ENCODE measurements around the gene DMBT1. TPM values are rescaled to one million over a fixed set of nuclear protein-coding genes. Genes with fewer than 3 reads are reported as not detected.

The DMBT1 gene
- total RNA-seq, 2 donors from 2014 or later = 33.6 to 165 TPM

GRCh38 chr10:122646511-122647382 lies 86.2 kb downstream of the DMBT1 start:
- H3K4me1 ChIP-seq = no peaks in the 10 kb centered on the region
- no peaks in the 10 kb centered on the region for H3K27me3 ChIP-seq
- intact Hi-C loops (cut with DNase I) = loop anchor here (5.0 kb wide), 1 partner anchor 56 kb away; no protein-coding TSS in a partner anchor
- DNase-seq = no peak
- no peaks in the 10 kb centered on the region for H3K9me3 ChIP-seq
- H3K9ac ChIP-seq (ENCODE audit: low read depth in 2 of 2, low read length in 2 of 2) = no peak overlapping the region
- H3K27ac ChIP-seq = no peak overlapping the region
- no peaks in the 10 kb centered on the region for H3K36me3 ChIP-seq
- TF ChIP-seq, protein P1, sequence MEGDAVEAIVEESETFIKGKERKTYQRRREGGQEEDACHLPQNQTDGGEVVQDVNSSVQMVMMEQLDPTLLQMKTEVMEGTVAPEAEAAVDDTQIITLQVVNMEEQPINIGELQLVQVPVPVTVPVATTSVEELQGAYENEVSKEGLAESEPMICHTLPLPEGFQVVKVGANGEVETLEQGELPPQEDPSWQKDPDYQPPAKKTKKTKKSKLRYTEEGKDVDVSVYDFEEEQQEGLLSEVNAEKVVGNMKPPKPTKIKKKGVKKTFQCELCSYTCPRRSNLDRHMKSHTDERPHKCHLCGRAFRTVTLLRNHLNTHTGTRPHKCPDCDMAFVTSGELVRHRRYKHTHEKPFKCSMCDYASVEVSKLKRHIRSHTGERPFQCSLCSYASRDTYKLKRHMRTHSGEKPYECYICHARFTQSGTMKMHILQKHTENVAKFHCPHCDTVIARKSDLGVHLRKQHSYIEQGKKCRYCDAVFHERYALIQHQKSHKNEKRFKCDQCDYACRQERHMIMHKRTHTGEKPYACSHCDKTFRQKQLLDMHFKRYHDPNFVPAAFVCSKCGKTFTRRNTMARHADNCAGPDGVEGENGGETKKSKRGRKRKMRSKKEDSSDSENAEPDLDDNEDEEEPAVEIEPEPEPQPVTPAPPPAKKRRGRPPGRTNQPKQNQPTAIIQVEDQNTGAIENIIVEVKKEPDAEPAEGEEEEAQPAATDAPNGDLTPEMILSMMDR (IDR thresholded peaks at IDR 0.05) = no peak
- H3K4me3 ChIP-seq = no peak overlapping the region

DNA sequence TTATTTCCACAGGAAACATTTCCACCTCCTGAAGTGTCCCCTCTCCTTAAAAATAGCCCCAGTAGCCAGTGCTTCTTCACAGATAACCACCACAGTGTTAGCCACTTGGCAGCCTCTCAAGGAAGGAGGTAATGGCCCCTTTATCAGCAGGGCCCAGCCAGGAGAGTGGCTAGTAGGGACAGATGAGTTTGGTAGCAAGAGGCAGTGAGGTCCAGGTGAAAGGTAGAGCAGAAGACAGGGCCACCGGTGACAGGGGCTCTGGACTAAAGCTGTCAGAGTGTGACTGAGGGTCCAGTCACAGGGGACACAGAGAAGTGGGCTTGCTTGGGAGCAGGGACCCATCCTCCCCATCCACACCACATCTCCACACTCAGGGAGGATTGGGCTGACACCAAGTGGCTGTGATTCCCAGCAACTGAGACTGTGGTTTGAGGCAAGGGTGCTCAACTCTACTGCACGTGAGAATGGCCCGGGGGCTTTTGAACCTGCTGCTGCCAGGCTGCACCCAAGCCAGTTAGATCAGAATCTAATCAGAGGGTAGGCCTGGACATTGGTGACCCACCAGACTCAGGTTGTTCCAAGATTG lies 86.9 kb downstream of the DMBT1 start:
- Histone ChIP-seq H3K9me3 (no peaks in the 10 kb centered on the region), H3K27me3 (no peaks in the 10 kb centered on the region), H3K27ac (no peak overlapping the region), H3K36me3 (no peaks in the 10 kb centered on the region), H3K9ac (ENCODE audit: low read depth in 2 of 2, low read length in 2 of 2) (no peak overlapping the region), H3K4me3 (no peak overlapping the region), H3K4me1 (no peaks in the 10 kb centered on the region)
- TF ChIP-seq, protein P1 (IDR thresholded peaks at IDR 0.05) = no peak
- no peak for DNase-seq
- intact Hi-C loops (cut with DNase I) = loop anchor here (5.0 kb wide), 1 partner anchor 55 kb away; no protein-coding TSS in a partner anchor

DNA sequence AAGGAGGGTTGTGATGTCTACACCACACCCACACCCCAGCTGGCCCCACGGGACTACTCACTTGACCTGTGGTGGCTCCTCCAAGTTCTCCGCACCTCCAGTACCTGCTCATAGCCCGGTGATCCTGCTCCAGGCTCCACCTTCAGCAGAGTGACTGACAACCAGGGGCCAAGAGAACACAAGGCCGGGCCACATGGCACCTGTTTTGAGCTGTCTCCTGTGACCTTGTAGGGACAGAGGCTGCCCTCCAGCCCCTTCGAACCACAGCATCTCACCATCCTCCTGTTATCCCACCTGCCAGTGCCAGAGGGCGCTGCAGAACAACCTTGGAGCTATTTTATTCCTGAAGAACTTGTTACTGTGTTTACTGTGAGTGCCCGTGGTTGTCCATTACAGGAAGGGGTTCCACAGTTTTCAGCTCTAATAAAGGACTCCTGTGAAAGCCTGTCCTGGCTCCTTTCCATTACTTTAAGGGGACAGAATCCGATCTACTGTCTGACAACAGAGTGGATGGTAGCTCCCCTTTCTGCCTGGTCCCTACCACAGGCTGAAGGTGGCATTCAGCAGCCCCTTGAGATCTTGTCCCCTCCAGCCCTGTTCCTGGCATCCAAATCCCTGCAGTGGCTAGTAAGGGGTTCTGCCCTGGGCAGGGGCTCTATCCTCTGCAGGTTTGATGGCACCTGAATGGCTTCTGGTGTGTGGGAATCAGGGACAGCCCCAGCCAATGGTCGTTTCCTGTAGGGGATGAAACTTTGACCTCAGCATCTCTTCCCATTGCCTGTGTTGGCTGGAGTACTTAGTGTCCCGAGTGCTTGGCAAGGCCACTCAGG lies 88.3 kb downstream of the DMBT1 start:
- H3K9ac ChIP-seq (ENCODE audit: low read depth in 2 of 2, low read length in 2 of 2) = no peak overlapping the region
- DNase-seq = peak; percentile 31
- H3K9me3 ChIP-seq = no peaks in the 10 kb centered on the region
- H3K4me1 ChIP-seq = no peaks in the 10 kb centered on the region
- intact Hi-C loops (cut with DNase I) = loop anchor here (5.0 kb wide), 1 partner anchor 53 kb away; no protein-coding TSS in a partner anchor
- no peaks in the 10 kb centered on the region for H3K27me3 ChIP-seq
- TF ChIP-seq, protein P1 (IDR thresholded peaks at IDR 0.05) = peak; percentile 59
- H3K27ac ChIP-seq = no peak overlapping the region
- no peak overlapping the region for H3K4me3 ChIP-seq
- H3K36me3 ChIP-seq = no peaks in the 10 kb centered on the region

DNA sequence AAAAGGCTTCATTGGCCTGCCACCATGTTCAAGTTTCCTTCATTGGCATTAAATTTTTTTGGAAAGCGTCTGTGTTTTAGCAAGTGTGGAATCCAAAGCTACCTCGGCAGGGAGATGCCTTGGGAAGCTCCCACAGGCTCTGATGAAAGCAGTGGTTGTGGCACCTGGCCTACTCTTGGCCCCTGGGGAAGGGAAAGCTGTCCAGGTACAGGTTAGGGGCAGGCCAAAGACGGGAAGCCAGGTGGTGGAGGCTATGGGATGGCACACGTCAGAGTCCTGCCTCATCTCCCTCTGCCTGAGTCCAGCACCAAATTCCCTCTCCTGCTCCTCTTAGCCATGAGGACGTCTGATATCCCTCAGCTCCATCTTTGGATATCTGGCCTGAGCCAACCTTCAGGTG lies 89.3 kb downstream of the DMBT1 start:
- no peak overlapping the region for H3K27ac ChIP-seq
- H3K4me1 ChIP-seq = no peaks in the 10 kb centered on the region
- no peak overlapping the region for H3K4me3 ChIP-seq
- H3K9me3 ChIP-seq = no peaks in the 10 kb centered on the region
- TF ChIP-seq, protein P1 (IDR thresholded peaks at IDR 0.05) = no peak
- no peak overlapping the region for H3K9ac ChIP-seq (ENCODE audit: low read depth in 2 of 2, low read length in 2 of 2)
- no peaks in the 10 kb centered on the region for H3K36me3 ChIP-seq
- H3K27me3 ChIP-seq = no peaks in the 10 kb centered on the region
- intact Hi-C loops (cut with DNase I) = loop anchor here (5.0 kb wide), 1 partner anchor 52 kb away; no protein-coding TSS in a partner anchor
- no peak for DNase-seq

- intact Hi-C loops (cut with DNase I) = no loop called here
- no peaks in the 10 kb centered on the region for H3K4me1 ChIP-seq
- H3K27ac ChIP-seq = no peak overlapping the region
- no peak for DNase-seq
- no peaks in the 10 kb centered on the region for H3K27me3 ChIP-seq
- no peak overlapping the region for H3K4me3 ChIP-seq
- H3K9ac ChIP-seq (ENCODE audit: low read depth in 2 of 2, low read length in 2 of 2) = no peak overlapping the region
- no peaks in the 10 kb centered on the region for H3K9me3 ChIP-seq
- TF ChIP-seq, protein P1 (IDR thresholded peaks at IDR 0.05) = no peak
- no peaks in the 10 kb centered on the region for H3K36me3 ChIP-seq
Measured at GRCh38 chr10:122650331-122650730, 89.8 kb downstream of the DMBT1 start.
